Measurements from ENCODE around the gene TMEM132D.

GRCh38 chr12:129887101-129887500 lies 16.7 kb downstream of the TMEM132D start:
- TF ChIP-seq CTCF (conservative IDR thresholded peaks at IDR 0.05; ENCODE audit: low read length), result no peak
- no peak for TF ChIP-seq EZH2phosphoT487 (IDR thresholded peaks at IDR 0.05; ENCODE audit: borderline replicate concordance, low read depth, low read length)

Data from OCI-LY7 (cell line).